Endometrial microvascular endothelial cells (primary cell): Measurements from ENCODE around the gene ZBTB46. TPM values are rescaled to one million over a fixed set of nuclear protein-coding genes. Genes with fewer than 3 reads are reported as not detected.
"Not testable (repeated sequence)": the region's sequence is repeated elsewhere in the genome, so short reads cannot be mapped to it uniquely, and the experiment has no call there.

Experiments used
- in situ Hi-C: cut with HindIII; loops from 2 replicates; pipeline ENCODE4 v1.10.0; 2017; ENCODE audit warnings: low sequenced_read_pairs, low pct_unique_long_range_greater_than_20kb; ENCODE audit errors: inconsistent ontology term
- total RNA-seq: library from RNA; depleted of rRNA; stranded (reverse); fragments of >200 nt; gene quantifications from one replicate; pipeline ENCODE4 v1.2.3, GENCODE V29; 2015; ENCODE audit errors: inconsistent ontology term

The ZBTB46 gene
- total RNA-seq, 1 donor from 2014 or later, result not detected

DNA sequence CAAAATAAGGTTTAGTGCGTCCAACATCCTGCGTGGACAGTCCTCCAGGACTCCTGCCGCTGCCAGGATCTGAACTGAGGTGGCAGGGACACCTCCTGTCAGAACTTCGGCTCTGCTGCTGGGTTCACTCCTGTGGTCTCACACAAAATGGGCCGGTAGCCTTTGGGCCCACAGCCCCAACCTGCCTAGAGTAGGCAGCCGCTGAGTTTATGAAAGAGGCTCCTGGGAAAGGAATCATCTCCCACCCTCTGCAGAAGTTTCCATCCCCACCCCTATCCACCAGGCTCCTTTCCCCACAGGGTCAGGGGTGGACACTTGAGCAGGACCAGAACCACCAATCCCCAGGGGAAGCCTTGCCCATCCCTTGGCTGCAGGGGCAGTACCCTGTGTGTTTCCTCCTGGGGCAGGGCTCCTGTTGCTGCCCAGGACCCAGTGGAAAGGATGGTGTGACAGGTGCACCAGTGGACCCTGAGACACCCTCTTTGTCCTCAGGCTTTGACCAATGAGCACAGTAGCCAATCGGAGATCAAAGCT lies 28.2 kb upstream of the ZBTB46 start:
- in situ Hi-C loops, result no loop called here

DNA sequence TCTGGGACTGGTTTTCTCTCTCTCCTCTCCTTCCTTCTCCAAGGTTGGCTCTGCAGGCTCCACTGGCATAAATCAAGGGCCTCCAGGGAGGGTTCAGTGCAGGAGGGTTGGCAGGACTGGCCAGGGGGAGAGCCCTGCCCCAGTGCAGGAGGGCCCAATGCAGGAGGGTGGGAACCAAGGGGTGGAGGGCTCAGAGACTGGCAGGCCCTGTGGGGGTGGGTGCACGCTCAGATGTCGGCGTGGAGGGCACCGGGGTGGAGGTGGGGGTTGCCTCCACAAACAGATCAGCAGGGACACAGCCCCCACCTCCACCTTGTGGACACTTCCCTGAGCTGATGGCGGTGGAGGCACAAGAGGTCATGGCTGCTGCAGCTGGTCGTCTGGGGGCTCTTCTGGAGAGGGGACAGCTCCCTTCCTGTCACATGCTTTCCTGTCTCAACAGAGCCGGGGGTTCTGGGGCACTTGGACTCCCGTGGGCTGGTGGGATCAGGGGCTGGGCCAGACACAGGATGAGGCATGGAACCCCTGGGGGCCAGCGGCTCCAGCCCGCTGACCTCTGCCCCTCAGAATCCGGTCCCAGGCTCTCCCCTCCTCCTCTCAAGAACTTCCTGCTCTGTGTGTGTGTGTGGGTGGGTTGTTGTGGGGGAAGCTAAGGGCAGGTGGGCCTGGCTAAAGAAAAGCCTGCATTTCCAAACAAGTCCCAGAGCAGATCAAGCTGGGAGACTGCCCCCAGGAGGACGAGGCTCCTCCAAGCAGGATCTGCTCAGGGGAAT lies 27.5 kb upstream of the ZBTB46 start:
- in situ Hi-C loops, result no loop called here

DNA sequence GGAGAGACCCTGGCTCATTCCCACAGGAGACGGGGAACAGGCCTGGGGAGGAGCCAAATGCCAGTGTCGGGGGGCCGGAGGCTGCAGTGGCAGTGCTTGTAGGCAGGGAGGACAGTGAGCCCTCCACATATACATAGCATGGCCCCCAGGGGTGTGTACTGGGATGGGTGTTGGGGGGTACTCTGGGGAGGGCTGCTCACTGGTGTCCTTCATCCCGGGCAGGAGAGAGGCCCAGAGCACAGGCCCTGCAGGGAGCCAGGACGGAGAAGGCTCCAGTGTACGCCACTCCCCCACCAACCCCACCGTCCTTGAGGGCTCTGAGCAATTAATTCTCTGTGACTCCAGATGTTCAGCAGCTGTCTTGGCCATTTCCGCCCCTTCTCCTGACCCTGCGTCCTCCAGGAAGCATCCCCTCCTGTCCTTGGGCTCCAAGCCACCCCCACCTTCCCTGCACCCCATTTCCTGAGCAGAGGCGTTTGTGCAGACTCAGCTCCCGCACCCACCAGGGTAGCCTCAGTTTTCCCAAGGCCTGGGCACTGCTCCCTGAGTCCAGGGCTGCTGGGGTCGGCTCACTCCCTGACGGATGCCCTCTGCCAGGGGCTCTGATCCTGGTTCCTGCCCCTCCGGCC lies 26.8 kb upstream of the ZBTB46 start:
- in situ Hi-C loops, result no loop called here

DNA sequence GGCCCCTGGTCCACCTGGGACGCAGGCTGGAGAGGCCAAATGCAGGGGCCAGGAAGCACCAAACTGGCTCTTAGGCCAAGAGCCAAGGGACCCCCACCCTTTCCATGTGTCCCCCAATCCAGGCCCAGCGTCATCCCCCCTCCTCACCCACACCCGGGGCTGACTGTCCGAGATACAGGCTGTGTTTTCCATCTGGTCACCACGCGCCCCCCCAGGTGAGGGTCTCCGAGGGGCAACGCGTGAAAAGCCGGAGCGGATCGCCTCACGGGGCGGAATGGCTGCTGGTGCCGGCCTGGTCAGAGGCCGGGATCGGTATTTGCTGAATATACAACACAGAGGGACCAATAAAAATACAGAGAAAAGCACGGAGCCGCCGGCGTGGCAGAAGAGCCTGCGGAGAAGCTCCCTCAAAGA lies 25.0 kb upstream of the ZBTB46 start:
- in situ Hi-C loops, result no loop called here

DNA sequence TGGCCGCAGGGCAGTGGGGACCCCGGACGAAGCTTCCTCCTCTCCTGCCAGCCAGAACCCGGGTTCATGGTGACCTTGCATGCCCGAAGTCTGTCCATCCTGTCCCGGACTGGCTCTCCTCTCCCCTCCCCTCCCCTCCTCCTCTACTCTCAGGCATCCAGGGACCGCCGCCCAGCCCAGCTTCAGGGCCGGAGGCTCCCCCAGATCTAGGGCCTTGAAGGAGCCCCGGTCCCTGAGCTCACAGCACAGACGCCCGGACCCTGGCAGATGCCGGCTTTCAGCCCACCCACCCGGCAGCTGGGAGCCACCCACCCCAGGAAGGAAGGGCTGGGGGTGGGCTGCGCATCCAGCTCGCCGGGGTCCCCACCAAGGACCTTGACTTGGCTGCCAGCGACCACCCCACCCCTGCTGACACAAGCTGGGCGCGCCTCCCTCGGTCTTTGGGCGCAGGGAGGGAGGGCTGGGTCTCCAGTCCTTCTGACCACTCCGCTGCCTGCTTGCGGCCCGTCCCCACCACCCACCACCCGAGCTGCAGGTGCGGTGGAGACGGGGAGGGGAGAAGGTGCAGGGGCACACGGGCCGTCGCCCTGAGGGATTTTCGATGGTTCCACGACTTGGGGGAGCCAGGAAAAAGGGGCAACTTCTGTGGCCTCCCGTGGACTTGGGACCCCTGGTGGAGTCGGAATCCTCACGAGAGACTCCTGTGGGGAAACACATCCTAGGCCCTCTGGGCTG lies 24.5 kb upstream of the ZBTB46 start:
- in situ Hi-C loops, result no loop called here

DNA sequence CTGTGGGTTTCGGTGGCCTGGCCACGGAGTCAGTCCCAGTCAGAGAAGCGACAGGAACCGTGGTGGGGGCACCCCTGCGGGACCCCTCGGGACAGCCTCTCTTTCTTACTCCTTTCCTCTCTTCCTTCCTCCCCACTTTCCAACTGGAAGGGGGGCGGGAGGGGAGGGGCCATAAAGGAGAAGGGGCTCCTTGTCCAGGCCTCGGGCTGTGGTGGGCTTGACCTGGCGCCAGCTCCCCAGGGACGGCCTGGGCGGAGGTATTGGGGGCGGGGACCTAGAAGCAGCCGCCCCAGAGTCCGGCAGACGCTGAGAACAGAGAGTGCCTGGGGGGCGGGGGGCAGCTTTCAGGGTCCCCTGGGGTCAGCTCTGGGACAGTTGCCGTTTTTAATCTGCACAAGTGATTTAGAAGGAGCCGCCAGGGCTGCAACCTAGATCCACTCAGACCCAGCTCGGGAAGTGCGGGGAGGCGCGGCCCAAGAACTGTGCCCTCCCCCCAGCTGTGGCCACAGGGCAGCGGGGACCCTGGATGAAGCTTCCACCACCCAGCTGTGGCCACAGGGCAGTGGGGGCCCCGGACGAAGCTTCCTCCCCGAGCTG lies 23.8 kb upstream of the ZBTB46 start:
- in situ Hi-C loops, result no loop called here

DNA sequence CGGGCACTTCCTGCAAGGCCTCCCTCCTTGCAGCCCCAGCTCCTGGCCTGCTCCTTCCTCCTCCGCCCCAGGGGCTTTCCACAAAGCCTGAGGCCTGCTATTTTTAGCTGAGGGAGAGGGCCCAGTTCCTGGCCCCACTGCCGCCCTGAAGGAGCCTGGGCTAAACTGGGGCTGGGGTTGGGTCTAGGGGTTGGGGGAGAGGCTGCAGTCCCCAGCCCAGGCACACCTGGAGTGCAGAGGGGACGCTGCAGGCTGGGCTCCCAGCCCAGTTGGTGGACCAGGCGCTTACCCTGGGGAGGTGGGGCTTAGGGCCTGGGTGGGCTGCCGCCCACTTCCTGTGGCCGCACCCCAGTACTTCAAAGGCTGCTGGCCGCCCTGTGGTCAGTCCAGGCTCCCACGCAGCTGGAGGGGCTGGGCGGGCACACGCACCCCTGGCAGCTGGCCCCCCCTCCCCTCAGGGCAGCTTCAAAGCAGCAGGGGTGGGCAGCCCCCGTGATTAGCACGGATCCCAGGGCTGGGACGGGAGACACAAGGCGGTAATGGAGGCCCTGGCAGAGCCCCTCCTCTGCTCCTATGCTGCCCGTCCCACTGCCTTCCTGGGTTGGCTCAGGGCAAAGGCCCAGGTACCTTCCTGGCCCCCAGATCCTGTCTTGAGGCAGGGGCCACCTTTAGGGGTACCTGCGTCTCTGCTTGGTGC lies 23.2 kb upstream of the ZBTB46 start:
- in situ Hi-C loops, result no loop called here

DNA sequence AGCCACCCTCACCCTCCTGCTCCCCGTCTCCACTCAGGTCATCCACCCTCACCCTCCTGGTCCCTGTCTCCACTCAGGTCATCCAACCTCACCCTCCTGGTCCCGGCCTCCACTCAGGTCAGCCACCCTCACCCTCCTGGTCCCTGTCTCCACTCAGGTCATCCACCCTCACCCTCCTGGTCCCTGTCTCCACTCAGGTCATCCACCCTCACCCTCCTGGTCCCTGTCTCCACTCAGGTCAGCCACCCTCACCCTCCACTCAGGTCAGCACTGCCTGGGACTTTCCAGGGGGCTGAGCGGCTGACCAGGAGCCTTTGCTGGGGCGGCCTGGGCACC lies 22.6 kb upstream of the ZBTB46 start:
- in situ Hi-C loops, result not testable (repeated sequence)

DNA sequence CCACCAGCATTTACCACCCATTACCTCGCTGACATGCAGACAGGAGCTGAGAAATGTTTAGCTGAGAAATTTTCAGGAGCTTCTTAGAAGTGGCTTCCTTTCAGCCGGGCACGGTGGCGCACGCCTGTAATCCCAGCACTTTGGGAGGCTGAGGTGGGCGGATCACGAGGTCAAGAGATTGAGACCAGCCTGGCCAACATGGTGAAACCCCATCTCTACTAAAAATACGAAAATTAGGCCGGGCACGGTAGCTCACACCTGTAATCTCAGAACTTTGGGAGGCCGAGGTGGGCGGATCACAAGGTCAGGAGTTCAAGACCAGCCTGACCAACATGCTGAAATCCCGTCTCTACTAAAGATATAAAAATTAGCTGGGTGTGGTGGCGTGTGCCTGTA lies 20.5 kb upstream of the ZBTB46 start:
- in situ Hi-C loops, result not testable (repeated sequence)

DNA sequence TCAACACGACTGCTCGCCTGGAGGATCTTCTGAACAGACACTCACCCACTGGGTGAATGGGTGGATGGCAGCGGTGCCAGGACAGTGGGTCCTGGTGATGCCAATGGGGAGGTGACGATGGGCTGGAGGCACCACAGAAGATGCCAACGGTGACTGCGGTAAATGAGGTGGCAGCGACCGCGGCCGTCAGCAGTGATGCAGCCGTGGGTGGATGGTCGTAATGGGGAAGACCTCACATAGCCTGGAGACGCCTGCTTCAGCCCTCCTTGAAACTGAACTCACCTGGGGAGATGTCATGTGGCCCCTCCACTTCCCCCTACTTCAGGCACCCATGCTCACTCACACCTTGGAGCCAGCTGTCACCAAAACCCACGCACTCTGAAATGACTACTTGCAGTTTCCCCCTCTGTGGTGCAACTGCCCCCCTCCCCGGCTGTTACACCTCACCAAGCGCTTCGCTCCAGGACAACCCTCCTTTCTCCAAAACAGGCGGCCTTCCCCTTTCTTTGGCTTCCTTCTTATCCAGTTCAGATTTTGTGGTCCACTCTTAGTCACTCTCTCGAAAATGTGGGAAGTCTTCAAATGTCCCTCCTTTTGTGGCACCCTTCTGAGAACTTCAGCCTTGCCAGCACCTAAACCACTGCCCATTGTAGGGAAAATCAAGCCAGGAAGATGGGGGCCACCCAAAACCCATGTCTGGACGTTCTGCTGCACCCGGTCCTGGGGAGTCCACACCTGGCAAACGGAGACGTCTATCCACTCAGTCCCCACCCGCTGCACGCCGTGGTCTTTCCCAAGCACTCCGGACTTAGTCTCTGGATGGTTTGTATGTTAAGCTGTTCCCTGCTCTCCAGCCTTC lies 19.9 kb upstream of the ZBTB46 start:
- in situ Hi-C loops, result no loop called here

DNA sequence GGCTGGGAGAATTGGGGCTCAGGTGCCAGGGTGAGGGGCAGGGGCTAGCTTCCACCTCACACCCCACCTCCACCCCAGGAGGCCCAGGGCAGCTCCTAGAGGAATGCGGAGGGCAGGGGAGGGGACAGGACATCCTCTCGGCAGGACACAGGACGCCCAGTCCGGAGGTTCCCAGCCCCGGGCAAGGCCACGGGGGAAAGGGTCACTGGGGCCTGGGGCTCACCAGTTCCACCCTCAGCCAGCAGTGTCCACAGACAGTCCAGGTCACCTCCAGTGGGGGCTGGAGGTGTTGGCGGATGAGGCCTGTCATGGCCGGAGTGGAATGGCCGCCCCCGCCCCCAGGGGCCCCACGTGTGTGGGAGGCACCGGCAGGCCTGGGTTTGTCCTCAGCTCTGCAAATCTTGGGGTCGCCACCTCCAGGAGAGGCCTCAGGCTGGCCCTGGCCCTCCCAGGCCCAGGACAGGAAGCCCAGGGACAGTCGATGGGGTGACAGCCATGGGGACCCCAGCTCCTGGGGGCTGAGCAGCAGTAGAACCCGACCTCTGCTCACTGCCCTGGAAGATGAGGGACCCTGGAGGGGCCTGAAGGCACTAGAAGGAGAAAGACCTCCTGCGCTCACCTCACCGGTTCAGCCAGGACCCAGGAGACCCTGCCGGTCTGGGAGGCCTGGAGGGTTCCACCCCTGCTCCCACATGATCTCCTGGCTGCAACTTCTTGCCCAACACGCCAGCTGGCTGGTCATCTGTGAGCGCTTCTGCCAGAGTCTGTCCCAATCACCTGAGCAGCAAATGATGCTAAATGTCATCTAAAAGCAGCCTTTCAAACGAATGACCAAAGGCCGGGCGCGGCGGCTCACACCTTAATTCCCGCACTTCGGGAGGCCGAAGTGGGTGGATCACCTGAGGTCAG lies 17.2 kb upstream of the ZBTB46 start:
- in situ Hi-C loops, result no loop called here

DNA sequence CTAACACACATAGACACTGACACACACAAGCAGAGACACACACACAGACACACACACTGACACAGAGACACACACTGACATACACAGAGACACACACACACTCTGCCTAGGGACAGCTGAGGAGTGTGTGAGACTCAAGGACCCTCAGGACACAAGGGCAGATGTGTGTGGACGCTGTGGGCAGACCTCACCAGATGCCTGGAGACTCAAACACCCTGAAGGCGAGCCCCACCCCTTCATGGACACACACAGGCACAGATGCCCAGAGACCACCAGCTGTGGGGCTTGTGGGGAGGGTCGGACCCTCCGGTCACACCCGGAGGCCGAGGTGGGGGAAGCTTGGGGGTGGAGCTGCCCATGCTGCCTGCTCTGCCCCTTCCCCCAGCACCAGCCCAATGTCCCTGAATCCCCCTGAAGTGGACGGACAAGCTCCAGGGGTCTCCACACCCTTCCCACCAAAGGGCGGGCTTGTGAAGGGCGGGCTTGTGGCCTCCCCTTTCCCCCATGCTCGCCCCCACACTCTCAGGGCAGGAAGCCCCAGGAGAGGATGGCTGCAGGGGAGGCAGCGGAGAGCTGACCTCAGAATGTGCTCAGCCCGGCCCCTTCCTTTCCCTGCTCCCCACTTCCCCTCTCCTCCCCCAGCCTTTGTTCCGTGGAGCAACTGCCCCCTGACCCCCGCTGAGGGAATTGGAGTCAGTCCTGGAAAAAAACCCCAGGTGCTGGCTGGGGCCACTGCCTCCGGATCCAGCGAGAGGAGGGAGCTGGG lies 16.4 kb upstream of the ZBTB46 start:
- in situ Hi-C loops, result no loop called here

DNA sequence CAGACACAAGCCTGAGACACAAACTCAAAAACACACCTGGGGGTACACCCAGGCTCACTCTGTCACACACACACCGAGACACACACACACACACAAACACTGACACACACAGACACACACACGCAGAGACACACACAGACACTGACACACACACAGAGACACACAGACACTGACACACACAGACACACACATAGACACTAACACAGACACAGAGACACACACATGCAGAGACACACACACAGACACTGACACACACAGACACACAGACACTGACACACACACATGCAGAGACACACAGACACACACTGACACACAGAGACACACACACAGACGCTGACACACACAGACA lies 15.8 kb upstream of the ZBTB46 start:
- in situ Hi-C loops, result no loop called here

DNA sequence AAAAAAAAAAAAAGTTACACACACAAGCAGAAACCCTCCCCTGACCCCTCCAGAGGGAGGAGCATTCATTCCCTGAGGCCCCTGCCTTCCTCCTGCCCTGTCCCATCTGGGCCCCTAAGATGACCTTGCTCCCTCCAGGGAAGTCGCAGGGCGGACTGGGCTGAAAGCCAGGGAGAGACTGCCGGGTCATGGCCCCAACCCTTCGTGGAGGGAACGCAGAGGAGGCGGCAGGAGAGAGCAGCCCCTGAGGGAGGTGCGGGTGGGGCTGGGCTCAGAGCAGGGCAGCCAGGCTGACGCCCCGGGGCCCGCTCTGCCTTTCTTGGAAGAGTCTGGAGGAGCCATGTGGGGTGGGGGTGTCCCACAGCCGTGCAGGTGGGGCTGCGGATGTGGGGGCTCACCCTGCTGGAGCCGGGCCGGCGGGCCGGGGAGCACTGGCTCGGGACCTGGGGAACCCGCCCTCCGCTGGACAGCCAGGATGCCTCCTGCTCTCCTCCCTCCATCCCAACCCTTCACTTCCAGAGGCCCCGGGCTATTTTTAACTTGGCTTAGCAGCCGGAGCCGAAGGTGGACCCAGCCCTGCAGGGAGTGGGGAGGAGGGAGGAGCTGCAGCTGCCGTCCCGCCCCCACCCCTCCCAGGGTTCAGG lies 15.2 kb upstream of the ZBTB46 start:
- in situ Hi-C loops, result no loop called here

DNA sequence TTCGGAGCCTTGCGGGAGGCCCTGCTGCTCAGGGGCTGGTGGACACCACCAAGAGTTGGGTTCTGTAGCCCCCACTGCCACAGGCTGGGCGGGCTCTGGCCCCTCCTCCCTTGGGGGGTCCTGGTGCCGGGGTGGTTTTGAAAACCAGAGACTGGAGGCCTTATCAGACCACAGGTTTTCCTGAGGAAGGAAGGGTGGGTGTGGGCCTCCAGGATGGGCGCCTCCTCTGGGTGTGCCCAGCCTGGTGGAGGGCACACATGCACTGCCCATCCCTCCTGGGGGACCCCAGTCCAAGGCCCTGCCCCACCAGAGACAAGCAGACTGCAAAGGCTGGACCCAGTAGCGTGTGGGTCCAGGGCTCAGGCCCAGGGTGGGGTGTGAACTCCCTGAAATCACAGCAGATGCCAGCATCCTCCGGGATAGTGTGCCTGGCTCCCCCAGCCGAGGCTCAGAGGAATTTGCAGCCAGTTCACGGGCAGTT lies 13.5 kb upstream of the ZBTB46 start:
- in situ Hi-C loops, result no loop called here

DNA sequence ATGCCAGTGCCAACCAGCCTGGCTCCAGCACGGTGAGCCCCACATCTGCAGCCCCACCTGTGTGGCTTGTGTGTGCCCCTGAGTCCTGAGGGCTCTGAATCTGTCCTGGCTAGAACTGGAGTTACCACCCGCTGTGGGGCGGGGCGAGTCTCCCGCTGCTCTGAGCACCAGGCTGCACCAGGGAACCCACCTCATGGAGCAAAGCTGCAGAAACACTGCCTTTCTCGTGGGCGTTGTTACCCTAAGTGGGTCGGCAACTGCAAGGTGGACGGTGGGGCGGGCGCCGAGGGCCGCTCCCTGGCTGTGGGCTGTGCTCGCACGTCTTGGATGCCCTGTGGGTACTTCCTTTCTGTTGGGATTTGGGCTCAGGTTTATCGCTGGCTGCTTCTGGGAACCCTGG lies 12.7 kb upstream of the ZBTB46 start:
- in situ Hi-C loops, result no loop called here
